Superior temporal gyrus (tissue), 1 donor: ENCODE measurements around the gene KRTAP9-4.
A peak's percentile ranks its signal among the peaks of the same experiment; 100 is the strongest.
"Not testable (repeated sequence)": the region's sequence is repeated elsewhere in the genome, so short reads cannot be mapped to it uniquely, and the experiment has no call there.

ENCODE experiments used
- DNase-seq: peaks from one replicate; pipeline ENCODE4 v3.0.0-alpha.2; 2016; ENCODE audit errors: extremely low spot score

KRTAP9-4 gene

GRCh38 chr17:41249637-41250240, at the start of gene KRTAP9-4:
Gene KRTAP9-4 (plus strand): TSS chr17:41249687. CDS start chr17:41249721, 34 bp downstream.
- DNase-seq, result not testable (repeated sequence)

DNA sequence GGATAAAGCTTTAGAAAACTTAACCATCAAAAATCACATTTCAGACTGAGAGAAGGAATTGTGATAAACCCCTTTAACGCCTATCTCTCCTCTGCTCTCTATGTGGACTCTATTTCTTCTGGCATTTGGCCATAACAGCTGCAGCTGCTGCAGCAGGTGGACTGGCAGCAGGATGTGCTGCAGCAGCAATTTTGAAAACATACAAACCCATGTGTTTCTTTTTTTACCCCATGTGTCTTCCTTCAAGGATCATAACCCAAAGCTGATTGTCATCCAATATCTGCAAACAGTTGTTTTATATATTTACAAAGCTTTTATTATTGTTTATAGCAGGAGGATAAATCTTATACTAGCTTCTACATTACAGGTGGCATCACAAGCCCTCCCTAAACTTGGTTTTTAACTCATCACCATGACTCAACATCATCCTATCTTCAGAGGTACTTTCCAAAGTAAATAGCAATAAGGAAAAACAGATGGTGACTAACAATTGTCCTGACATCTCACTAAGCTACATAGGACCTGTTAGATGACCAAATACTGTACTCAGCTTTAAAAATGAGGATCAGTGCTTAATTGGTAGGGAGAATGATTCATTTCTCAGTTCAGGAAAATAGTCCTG, 37.5 kb upstream of the KRTAP9-4 start:
- no peak for DNase-seq

DNA sequence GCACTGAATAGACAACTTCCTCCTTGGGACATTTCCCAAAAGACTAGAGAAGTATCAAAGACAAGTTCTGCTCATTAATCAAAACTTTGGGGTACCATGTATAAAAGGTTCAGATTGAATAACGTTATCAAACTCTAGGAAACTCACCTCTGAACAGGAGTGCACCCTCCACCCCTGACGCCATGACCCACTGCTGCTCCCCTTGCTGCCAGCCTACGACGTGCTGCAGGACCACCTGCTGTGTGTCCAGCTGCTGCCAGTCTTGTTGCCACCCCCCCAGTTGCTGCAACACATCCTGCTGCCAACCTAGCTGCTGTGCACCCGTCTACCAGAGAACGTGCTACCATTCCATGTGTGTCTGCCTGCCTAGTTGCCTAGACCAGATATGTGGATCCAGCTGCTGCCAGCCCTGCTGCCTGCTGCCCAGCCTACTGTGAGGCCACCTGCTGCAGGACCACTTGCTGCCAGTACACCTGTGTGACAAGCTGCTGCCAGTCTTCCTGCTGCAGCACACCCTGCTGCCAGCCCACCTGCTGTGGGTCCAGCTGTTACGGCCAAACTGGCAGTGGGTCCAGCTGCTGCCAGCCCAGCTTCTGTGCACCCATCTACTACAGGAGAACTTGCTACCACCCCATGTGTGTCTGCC, 36.8 kb upstream of the KRTAP9-4 start:
- DNase-seq, result no peak

DNA sequence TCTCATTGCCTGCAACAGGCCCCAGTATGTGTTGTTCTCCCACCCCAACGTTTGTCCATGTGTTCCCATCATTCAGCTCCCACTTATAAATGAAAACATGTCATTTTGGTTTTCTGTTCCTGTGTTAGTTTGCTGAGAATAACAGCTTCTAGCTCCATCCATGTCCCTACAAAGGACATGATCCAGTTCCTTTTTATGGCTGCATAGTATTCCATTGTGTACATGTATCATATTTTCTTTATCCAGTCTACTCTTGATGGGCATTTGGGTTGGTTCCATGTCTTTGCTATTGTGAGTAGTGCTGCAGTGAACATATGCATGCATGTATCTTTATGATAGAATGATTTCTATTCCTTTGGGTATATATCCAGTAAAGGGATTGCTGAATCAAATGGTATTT, 33.8 kb upstream of the KRTAP9-4 start:
- DNase-seq, result no peak

DNA sequence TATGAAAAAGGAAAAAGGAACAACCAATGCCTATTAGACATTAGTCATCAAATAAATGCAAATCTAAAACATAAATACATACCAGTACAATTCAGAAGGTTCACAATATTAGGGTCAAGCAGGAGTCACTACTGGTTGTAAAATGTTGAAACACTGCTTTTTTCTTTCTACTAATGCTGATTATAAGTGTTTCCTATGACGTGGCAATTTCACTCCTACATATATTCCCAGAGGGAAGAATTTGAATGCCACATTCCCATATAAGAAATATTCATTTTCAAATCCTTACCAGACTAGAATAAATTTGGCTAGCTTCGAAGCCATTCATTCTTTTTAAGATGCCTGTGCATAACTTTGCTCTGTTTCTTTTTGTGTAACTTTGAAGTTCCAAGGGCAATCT, 25.7 kb upstream of the KRTAP9-4 start:
- DNase-seq, result no peak

DNA sequence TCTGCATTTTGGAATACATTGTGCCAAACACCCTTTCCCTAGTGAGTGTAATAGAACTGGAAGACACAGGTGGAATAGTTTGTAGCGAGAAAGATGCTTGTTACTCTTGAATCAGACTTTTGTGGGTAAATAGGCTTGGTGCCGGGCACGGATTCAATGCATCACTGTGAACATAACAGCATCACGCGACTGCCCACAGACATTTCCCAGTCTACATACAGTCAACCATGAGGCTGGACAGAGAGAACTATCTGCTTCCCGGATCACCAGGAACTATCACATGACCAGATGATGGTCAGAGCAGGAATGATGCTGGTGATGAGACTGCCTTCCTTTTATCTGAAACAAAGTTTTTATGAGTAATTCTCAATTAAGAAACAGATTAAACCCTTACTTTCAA, 23.4 kb upstream of the KRTAP9-4 start:
- DNase-seq, result no peak

GRCh38 chr17:41226598-41227095, 22.8 kb upstream of the KRTAP9-4 start, which contains the start of gene KRTAP9-2:
Gene KRTAP9-2 (plus strand): TSS chr17:41226648. CDS start chr17:41226655, 7 bp downstream.
- not testable (repeated sequence) for DNase-seq

DNA sequence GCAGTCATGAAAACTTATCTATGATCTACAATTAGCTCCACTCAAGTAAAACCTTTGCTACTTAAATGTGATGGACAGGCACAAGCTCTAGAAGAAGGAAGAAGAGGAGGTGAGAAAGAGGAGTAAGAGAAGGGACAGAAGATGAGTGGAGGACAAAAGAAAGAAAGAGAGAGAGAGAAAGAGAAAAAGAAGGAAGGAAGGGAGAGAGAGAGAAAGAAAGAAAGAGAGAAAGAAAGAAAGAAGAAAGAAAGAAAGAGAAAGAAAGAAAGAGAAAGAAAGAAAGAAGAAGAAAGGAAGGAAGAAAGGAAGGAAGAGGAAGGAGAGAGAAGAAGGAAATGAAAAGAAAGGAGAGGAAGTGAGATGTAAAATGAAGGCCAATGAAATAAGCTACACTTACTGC, 19.4 kb upstream of the KRTAP9-4 start:
- DNase-seq, result no peak

DNA sequence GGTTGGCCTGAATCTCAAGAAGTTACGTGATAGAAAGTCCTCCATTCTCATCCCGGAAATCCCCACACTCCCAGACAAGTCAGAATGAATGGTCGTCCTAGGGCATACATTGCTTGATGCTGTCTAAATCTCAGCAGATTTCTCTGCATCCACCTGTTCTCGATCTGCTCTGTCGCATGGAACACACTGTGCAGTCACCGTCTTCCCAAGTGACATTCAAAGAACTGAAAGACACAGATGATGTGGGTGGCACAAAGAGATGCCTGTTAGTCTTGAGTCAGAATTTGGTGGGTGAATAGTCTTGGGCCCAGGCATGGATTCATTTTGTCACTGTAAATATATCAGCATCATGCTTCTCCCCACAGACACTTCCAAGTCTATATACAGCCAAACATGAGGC, 17.8 kb upstream of the KRTAP9-4 start:
- no peak for DNase-seq

DNA sequence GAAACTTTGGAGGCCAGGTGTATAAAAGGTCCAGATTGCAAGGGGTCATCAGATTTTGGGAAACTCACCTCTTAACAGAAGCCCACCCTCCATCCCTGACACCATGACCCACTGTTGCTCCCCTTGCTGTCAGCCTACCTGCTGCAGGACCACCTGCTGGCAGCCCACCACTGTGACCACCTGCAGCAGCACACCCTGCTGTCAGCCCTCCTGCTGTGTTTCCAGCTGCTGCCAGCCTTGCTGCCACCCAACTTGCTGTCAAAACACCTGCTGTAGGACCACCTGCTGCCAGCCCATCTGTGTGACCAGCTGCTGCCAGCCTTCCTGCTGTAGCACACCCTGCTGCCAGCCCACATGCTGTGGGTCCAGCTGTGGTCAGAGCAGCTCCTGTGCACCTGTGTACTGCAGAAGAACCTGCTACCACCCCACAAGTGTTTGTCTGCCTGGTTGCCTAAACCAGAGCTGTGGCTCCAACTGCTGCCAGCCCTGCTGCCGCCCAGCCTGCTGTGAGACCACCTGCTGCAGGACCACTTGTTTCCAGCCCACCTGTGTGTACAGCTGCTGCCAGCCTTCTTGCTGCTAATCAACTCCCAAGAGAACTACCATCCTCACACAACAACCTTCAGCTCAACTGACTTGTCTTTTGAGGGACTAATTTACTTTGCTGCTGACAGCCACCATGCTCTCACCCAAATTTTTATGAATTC, 16.9 kb upstream of the KRTAP9-4 start, which contains the start of gene KRTAP9-3:
Gene KRTAP9-3 (plus strand): TSS at position 51 of the 707 bp plus-strand sequence. CDS start 53 bp downstream, at position 104.
- not testable (repeated sequence) for DNase-seq

DNA sequence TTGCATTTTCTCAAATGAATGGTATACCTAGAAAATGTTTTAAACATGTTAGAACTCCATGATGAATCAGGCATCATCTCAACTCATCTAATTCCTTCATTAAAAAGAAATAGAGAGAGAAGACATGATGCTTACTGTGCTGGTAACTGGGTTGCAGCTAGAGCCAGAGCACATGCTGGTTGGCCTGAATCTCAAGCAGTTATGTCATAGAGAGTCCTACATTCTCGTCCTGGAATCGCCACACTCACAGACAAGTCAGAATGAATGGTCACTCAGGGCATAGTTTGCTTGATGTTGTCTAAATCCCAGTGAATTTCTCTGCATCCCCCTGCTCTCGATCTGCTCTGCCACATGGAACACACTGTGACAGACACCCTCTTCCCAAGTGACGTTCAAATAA, 12.4 kb upstream of the KRTAP9-4 start:
- DNase-seq, result not testable (repeated sequence)

- DNase-seq, result not testable (repeated sequence)
Observed at GRCh38 chr17:41237949-41238437, 11.5 kb upstream of the KRTAP9-4 start, which contains the start of gene KRTAP9-8. Gene KRTAP9-8 (plus strand): TSS chr17:41237999. CDS start chr17:41238052, 53 bp downstream.

GRCh38 chr17:41246995-41247787, 2.3 kb upstream of the KRTAP9-4 start:
- DNase-seq, result not testable (repeated sequence)

- peak; percentile 7 for DNase-seq
Observed at GRCh38 chr17:41251261-41251660, 1.8 kb downstream of the KRTAP9-4 start.

DNA sequence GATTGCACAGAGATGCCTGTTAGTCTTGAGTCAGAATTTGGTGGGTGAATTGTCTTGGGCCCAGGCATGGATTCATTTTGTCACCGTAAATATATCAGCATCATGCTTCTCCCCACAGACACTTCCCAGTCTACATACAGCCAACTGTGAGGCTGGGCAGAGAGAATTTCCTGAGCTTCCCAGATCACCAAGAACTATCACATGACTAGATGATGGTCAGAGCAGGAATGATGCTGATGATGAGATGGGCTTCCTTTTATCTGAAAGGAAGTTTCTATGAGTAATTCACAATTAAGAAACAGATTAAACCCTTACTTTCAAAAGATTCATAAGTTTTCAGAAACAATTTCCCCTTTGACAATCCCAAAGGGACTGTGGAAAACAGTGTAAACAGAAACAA, 5.4 kb downstream of the KRTAP9-4 start:
- DNase-seq, result peak; percentile 0

DNA sequence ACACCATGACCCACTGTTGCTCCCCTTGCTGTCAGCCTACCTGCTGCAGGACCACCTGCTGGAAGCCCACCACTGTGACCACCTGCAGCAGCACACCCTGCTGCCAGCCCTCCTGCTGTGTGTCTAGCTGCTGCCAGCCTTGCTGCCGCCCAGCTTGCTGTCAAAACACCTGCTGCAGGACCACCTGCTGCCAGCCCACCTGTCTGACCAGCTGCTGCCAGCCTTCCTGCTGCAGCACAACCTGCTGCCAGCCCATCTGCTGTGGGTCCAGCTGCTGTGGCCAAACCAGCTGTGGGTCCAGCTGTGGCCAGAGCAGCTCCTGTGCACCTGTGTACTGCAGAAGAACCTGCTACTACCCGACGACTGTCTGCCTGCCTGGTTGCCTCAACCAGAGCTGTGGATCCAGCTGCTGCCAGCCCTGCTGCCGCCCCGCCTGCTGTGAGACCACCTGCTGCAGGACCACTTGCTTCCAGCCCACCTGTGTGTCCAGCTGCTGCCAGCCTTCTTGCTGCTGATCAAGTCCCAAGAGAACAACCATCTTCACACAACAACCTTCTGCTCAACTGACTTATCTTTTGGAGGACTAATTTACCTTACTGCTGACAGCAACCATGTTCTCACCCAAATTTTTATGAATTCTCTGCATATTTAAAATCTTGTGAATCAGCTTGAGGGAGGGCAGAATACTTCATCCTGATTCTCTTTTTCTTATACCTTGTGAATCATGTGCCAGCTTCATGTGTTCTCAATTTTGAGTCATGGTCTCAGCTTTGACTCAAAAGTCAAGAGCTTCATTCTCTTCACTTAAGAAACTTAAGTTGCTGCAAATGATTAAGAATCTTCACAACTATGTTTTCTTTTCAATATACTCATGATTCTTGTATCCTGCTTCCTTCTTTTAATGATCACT, 6.1 kb downstream of the KRTAP9-4 start, which contains the start of gene KRTAP9-9:
Gene KRTAP9-9 (plus strand): TSS at position 4 of the 910 bp plus-strand sequence.
- peak; percentile 2 for DNase-seq

GRCh38 chr17:41256291-41256685, 6.8 kb downstream of the KRTAP9-4 start:
- DNase-seq, result no peak

GRCh38 chr17:41258406-41258805, 8.9 kb downstream of the KRTAP9-4 start:
- peak; percentile 0 for DNase-seq

DNA sequence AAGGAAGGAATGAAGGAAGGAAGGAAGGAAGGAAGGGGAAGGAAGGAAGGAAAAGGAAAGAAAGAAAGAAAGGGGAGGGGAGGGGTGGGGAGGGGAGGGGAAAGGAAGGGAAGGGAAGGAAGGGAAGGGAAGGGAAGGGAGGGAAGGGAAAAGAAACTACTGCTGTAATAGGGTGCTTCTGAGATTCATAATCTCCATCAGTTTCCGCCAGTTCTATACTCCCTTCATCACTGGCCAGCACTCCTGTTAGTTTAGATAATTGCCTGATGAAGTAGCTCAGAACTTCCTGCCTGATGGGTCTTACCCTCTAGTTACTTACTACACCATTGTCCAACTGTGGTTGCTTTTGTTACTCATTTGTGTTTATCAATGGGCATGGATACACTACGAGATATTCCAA, 13.7 kb downstream of the KRTAP9-4 start:
- DNase-seq, result peak; percentile 0

GRCh38 chr17:41264599-41264998, 15.1 kb downstream of the KRTAP9-4 start:
- peak; percentile 1 for DNase-seq
